ENCODE data around the gene CEACAM1.
"Not testable (repeated sequence)": the region's sequence is repeated elsewhere in the genome, so short reads cannot be mapped to it uniquely, and the experiment has no call there.

The CEACAM1 gene

DNA sequence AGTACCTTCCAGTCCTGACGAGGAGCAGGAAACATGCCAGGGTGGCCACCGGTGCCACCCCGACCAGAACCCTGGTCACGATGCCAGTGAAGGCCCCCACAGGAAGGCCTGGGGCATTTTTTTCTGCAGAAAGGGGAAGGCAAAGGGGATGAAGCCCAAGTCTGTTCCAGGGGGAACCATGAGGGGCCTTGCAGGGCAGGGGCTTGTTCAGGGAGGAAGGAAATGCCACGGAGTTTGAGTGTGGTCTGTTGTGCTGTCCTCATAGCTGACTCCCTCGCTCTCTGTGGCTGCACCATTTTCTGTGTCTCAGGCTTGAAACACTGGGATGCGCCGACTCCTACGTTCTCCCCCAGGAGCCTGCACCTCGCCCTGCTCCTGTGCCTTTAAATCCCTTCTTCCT, 27.5 kb upstream of the CEACAM1 start:
- no peak for DNase-seq (ENCODE audit: low spot score)
- TF ChIP-seq, protein P1, sequence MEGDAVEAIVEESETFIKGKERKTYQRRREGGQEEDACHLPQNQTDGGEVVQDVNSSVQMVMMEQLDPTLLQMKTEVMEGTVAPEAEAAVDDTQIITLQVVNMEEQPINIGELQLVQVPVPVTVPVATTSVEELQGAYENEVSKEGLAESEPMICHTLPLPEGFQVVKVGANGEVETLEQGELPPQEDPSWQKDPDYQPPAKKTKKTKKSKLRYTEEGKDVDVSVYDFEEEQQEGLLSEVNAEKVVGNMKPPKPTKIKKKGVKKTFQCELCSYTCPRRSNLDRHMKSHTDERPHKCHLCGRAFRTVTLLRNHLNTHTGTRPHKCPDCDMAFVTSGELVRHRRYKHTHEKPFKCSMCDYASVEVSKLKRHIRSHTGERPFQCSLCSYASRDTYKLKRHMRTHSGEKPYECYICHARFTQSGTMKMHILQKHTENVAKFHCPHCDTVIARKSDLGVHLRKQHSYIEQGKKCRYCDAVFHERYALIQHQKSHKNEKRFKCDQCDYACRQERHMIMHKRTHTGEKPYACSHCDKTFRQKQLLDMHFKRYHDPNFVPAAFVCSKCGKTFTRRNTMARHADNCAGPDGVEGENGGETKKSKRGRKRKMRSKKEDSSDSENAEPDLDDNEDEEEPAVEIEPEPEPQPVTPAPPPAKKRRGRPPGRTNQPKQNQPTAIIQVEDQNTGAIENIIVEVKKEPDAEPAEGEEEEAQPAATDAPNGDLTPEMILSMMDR (IDR thresholded peaks at IDR 0.05; ENCODE audit: extremely low read depth, insufficient read depth, missing control alignments): no peak
- in situ Hi-C loops (cut with MboI; ENCODE audit: low pct_unique_long_range_greater_than_20kb, low sequenced_read_pairs, unreplicated experiment): no loop called here

DNA sequence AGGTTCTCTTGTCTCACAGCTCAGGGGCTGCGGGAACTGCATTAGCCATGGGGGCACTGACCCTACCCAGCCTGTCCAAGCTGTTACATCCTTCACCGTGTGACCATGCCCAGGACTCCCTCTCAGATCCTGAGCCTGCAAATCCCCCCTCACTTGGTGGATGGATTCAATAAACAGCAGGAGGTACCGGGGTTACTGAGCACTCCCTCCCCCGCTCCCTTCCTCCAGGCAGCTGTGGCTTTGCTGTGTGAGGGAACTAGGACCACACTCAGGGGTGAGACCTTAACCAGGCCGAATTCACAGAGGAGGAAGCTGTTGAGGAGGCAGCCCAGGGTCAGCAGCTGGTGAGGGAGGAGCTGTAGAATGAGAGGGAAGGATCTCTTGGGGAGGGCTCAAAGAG, 27.0 kb upstream of the CEACAM1 start:
- DNase-seq (ENCODE audit: low spot score): no peak
- in situ Hi-C loops (cut with MboI; ENCODE audit: low pct_unique_long_range_greater_than_20kb, low sequenced_read_pairs, unreplicated experiment): no loop called here
- TF ChIP-seq, protein P1 (IDR thresholded peaks at IDR 0.05; ENCODE audit: extremely low read depth, insufficient read depth, missing control alignments): no peak

DNA sequence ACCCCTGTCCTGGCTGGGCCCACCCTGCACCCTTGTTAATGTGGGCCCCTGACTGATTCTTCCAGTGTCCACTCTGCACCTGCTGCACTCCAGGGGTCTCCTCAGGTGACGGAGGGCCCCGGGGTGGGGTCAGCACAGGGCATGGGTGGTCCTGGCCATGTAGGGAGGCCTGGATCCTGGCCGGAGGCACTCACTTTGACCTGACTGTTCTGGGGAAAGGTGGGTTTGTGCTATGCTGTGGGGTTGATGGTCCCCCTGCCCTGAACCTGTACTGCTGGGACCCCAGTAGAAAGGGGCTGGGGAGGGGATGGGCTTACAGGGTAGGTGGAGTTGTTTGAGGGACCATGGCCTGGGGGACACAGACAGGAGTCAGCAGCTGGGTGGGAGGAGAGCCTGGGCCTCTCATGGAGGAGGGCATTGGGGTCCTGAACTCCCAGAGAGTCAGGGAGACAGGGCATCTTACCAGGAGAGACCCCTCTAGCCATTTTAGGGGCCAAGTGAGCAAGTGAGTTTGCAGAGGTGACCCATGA, 25.8 kb upstream of the CEACAM1 start:
- TF ChIP-seq, protein P1 (IDR thresholded peaks at IDR 0.05; ENCODE audit: extremely low read depth, insufficient read depth, missing control alignments): no peak
- in situ Hi-C loops (cut with MboI; ENCODE audit: low pct_unique_long_range_greater_than_20kb, low sequenced_read_pairs, unreplicated experiment): no loop called here
- no peak for DNase-seq (ENCODE audit: low spot score)

DNA sequence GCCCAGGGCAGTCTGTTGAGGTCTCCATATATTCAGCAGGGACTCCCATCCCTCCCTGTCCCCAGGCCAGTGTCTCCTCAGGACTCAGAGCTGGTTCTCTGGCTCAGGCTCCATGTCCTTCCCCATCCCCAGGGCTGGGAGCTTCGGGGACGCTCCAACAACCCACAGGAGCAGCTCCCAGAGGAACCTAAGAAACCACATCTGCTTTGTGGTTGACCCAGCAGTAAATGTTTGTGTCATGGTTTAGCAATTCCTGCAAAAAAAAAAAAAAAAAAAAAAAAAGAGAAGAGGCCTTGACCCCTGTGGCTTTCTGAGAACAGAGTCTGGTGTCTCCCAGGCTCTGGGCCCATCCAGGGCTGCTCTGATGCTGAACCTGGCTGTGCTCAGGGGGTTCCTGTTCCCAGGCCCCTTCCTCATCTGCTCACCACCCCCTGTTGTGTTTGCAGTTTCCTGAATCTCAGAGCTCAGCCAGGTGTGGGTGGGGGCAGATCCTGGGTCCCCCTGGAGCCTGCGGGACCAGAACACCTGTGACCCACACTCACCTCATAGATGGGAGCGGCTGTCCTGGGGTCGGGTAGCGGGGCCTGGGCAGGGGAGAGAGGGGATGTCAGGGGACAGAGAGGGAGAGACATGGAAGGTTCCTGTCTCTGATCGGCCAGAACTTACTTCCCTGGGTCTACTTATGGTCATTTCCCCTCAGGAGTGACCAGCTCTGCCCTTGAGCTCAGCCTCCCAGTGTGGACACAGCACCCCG, 25.2 kb upstream of the CEACAM1 start:
- no peak for DNase-seq (ENCODE audit: low spot score)
- TF ChIP-seq, protein P1 (IDR thresholded peaks at IDR 0.05; ENCODE audit: extremely low read depth, insufficient read depth, missing control alignments): no peak
- in situ Hi-C loops (cut with MboI; ENCODE audit: low pct_unique_long_range_greater_than_20kb, low sequenced_read_pairs, unreplicated experiment): no loop called here

DNA sequence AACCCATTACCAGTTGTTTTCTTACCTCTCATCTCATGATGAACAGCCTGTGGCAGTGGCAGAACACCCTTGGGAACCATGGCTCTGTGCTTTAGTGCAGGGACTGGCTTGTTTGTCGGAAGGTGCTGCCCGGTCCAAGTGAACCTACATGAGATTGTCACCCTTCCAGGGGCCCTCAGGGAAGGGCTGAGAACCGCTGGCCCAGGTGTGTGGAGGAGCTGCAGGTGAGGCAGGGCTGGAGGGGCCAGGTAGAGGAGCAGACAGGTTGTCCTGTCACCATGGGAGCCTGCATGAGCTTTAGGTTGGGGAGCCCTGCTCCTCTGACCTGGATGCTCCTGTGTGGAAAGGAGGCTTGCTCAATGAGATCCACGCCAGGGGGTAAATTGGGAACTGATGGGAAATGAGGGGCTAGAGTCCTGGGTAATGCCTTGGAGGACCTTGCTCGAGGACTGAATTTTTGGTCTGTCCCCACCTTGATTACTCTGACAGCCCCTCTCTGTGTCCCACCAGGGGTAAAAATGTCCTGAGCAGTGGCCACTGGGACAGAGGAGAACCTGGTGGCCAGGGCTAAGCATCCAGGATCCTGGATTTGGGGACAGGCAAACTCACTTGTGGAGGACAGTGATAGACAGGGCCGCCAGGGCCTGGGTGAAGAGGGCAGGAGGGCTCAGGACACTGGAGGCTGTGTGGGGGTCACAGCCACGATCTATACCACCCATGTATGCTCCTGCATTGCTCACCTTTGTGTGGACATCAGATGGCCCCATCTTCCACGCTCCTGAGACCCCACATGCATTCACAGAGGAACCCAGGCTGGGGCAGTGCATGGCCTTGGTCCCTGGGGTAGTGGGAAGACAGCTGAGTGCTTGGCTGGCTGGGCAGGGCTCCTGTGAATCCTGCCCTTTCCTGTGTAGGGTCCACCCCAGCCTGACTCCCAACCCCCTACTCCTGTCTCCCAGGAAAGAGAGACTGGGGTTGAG, 24.1 kb upstream of the CEACAM1 start:
- TF ChIP-seq, protein P1 (IDR thresholded peaks at IDR 0.05; ENCODE audit: extremely low read depth, insufficient read depth, missing control alignments): no peak
- DNase-seq (ENCODE audit: low spot score): no peak
- in situ Hi-C loops (cut with MboI; ENCODE audit: low pct_unique_long_range_greater_than_20kb, low sequenced_read_pairs, unreplicated experiment): no loop called here

DNA sequence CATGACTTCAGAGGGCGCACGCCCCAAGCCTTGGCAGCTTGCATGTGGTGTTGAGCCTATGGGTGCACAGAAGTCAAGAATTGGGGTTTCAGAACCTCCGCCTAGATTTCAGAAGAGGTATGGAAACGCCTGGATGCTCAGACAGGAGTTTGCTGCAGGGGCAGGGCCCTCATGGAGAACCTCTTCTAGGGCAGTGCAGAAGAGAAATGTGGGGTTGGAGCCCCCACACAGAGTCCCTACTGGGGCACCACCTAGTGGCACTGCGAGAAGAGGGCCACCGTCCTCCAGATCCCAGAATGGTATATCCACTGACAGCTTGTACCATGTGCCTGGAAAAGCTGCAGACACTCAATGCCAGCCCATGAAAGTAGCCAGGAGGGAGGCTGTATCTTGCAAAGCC, 22.2 kb upstream of the CEACAM1 start:
- in situ Hi-C loops (cut with MboI; ENCODE audit: low pct_unique_long_range_greater_than_20kb, low sequenced_read_pairs, unreplicated experiment); DNase-seq (ENCODE audit: low spot score): not testable (repeated sequence)

DNA sequence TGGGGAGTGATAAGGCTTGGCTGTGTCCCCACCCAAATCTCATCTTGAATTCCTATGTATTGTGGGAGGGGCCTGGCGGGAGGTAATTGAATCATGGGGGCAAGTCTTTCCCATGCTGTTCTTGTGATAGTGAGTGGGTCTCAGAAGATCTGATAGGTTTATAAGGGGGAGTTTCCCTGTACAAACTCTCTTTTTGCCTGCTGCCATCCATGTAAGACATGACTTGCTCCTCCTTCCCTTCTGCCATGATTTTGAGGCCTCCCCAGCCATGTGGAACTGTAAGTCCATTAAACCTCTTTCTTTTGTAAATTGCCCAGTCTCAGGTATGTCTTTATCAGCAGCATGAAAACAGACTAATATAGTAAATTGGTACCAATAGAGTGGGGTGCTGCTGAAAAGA, 20.8 kb upstream of the CEACAM1 start:
- DNase-seq (ENCODE audit: low spot score); in situ Hi-C loops (cut with MboI; ENCODE audit: low pct_unique_long_range_greater_than_20kb, low sequenced_read_pairs, unreplicated experiment): not testable (repeated sequence)
